Prostate gland (tissue), 1 donor: ENCODE data around the gene SH2B3.

Experiments
- POLR2A ChIP-seq: fragments of 450-650 bp; IDR thresholded peaks from one replicate; pipeline ENCODE4 v1.6.1; 2016; ENCODE audit warnings: antibody characterized with exemption, mild to moderate bottlenecking
- POLR2AphosphoS5 ChIP-seq: sonication (generic); formaldehyde crosslinking; IDR thresholded peaks from one replicate; pipeline ENCODE4 v1.6.1; 2017; ENCODE audit warnings: antibody characterized with exemption

- no peak for TF ChIP-seq POLR2A
- no peak for TF ChIP-seq POLR2AphosphoS5
Measured at GRCh38 chr12:111482462-111482861, 76.7 kb downstream of the SH2B3 start.
